GM19238 (cell line): ENCODE results near the gene ZNF500.

ENCODE experiments used
- DNase-seq: peaks from one replicate; pipeline ENCODE4 v3.0.0; 2011; ENCODE audit warnings: low spot score; ENCODE audit not compliant: insufficient read length

Gene ZNF500

GRCh38 chr16:4706871-4707270 lies 60.1 kb downstream of the ZNF500 start:
- DNase-seq, result no peak

- DNase-seq, result no peak
Measured at GRCh38 chr16:4704913-4705312, 62.0 kb downstream of the ZNF500 start.

- no peak for DNase-seq
Measured at GRCh38 chr16:4704491-4704890, 62.5 kb downstream of the ZNF500 start.

DNA sequence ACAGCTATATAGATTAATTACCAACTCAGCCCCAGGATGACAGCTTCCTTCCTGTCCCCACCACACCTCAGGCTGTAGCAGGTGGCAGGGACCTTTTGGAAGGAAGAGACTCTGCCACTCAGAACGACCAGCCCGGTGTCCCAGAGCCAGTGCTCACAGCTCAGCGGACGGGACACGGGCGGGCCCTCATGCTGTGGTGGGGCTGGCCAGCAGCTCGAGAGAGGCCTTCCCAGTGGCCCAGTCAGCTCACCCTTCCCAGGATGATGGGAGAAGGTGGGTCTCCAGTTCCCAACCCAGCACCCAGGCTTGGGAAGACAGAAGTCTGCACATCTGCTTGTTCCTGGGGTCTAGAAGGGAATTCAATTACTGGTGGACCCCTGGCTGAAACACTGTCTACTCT lies 63.1 kb downstream of the ZNF500 start:
- DNase-seq, result no peak

- DNase-seq, result no peak
Measured at GRCh38 chr16:4702466-4702808, 64.5 kb downstream of the ZNF500 start.

- no peak for DNase-seq
Measured at GRCh38 chr16:4701791-4702465, 65.0 kb downstream of the ZNF500 start.

DNA sequence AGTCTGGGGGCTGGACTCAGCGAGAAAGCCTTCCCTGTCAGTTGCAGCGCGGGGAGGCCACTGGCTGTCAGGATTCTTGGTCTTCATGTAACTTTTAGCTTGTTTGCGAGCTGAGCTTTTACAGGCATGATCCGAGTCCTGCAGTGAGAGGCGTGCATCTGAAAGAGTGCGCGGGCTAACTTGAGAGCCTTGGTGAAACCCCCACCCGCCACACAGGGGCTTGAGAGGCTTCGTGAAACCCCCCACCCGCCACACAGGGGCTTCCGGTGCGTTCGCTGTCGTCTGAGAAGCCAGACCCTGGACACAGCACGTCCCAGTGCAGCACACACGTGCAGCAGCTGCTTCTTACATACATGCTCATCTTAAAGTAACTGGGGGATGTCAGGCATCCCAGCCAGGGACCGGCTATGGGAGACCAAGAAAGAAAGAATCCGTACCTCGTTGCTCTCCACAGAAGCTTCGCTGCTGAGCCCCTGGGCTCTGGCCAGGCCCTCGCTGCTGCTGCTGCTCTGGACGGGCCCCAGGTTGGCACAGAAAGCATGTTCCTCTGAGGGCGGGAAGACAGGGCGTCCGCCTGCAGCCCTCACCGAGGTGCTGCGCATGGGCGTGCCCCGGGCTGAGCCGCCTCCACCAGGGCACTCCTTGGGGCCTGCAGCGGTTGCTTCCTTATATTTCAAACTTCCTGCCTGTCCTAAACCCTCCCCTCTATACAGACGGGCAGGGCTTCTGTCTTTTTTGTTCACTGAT lies 65.8 kb downstream of the ZNF500 start:
- no peak for DNase-seq

DNA sequence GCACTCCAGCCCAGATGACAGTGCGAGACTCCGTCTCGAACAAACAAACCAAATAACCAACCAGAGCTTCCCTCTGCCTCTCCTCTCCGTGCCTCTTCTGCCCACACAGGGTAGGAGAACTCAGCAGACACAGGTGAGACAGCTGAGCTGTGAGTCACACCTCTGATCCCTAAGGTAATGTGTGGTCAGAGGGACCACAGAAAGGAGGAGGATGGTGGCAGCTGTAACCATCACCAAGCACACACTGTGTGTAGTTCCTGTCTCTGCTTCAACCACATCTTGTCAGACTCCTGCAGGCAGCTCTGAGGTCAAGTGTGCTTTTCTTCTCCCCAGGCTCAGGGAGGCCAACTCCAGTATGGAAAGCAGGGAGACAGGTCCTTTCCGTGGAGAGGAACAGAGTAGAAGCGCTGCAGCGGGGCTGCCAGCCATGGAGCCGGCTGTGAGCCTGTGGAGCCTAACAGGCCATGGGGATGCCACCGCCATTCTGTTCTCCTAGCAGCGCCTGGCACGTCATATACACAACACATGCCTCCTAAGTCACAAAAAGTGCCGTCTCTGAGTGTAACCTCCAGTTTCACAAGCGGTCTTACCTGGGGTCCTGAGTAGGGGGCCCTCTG lies 66.5 kb downstream of the ZNF500 start:
- DNase-seq, result no peak

- DNase-seq, result no peak
Measured at GRCh38 chr16:4699046-4699556, 67.9 kb downstream of the ZNF500 start.

DNA sequence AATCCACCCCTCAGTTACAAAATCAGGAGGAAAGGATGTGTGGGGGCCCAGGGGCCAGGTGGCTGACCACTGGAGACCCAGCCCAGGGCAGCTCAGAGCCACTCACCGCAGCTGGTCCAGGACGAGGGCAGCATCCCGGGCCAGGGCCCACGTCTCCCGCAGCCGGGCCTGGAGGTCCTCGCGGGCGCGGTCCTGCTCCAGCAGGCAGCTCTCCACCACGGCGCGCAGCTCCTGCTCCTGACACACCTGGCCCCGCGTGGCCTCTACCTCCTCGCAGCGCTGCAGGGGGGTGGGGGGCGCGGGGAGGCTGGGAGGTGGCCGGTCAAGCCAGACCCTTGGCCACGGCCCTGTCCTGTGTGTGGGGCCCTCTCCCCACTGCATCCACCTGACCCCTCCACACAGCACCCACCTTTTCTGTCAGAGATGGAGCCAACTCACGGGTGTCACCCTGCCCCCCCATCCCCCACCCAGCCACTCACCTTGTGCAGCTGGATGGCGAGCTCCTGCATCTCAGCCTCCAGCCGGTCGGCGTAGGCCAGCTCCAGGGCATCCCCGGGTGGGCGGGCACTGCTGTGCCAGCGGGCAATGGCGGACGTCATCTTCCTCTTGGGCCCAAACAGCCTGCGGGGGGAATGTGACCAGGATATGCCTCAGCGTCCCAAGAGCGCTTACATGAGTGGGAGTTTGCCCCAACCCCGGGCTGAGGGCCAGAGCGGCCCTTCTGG lies 68.5 kb downstream of the ZNF500 start:
- DNase-seq, result no peak
